H1 (cell line): ENCODE results near the gene COA5. TPM values are rescaled to one million over a fixed set of nuclear protein-coding genes. Genes with fewer than 3 reads are reported as not detected.

Experiments used
- RAD21 ChIP-seq, 2 experiments: IDR thresholded peaks in 1 of 2; conservative IDR thresholded peaks in 1 of 2; 2 replicates each; pipeline ENCODE4 v1.6.1; 2011; ENCODE audit warnings: low read depth in 2 of 2, low read length in 2 of 2, improper control_type of control experiment in 1 of 2, inconsistent platforms in 1 of 2, mild to moderate bottlenecking in 1 of 2, moderate library complexity in 1 of 2
- SP4 ChIP-seq: IDR thresholded peaks from 2 replicates; pipeline ENCODE4 v1.6.1; 2012; ENCODE audit warnings: low read length, inconsistent platforms
- SRF ChIP-seq: IDR thresholded peaks from 2 replicates; pipeline ENCODE4 v1.6.1; 2011; ENCODE audit warnings: mild to moderate bottlenecking, low read depth, low read length, moderate library complexity
- TAF1 ChIP-seq: IDR thresholded peaks from 2 replicates; pipeline ENCODE4 v1.6.1; 2011; ENCODE audit warnings: mild to moderate bottlenecking, low read depth, low read length
- polyA plus RNA-seq, 7 experiments: library from polyadenylated mRNA; depleted of rRNA in 3 of 7; stranded (reverse) in 5 of 7; unstranded in 2 of 7; fragments of >200 nt in 5 of 7; fragments of 200-250 nt in 2 of 7; gene quantifications; 1 replicate in 5 of 7; 2 replicates in 1 of 7; 4 replicates in 1 of 7; pipeline versions ENCODE4 v1.2.1 to v1.2.3, GENCODE V29; 2011 to 2013; ENCODE audit warnings: missing spikeins in 2 of 7, mixed read lengths in 2 of 7
- total RNA-seq: library from RNA; stranded (reverse); fragmentation: NEBNext Ultra II Directional; extraction: Animal tissue kit (Norgen Biotek cat#: 25700); gene quantifications from 2 replicates; pipeline ENCODE4 v1.2.1, GENCODE V29; 2021

Gene COA5
- total and polyA plus RNA-seq, 2 of the 8 experiments (the other 6 are each of a cell fraction or from before 2014, with no cell fraction given), result 20.3 to 24.7 TPM

DNA sequence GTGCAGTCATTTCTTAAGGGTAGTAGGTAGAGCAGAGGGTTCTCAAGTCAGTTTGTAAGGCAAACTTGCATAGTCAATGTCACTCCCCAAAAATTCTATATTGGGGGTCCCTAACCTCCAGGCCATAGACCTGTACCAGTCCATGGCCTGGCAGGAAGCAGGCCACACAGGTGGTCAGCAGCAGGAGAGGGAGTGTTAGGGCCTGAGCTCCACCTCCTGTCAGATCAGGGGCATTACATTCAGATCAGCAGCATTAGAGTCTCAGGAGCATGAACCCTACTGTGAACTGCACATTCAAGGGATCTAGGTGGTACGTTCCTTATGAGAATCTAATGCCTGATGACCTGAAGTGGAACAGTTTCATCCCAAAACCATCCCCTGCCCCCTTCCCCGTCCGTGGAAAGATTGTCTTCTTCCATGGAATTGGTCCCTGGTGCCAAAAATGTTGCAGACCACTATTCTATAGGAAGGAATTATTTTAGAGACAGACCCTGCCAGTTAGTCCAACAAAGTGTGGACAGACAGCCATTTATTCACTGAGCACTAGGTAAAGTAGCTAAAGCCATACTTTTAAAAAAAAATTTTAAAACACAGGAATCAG is 6.7 kb downstream of the COA5 start (continued):
- TF ChIP-seq RAD21 (IDR thresholded peaks at IDR 0.05 in 1 of 2, conservative IDR thresholded peaks at IDR 0.05 in 1 of 2; ENCODE audit: low read depth in 2 of 2, low read length in 2 of 2) (peak; percentile 74 to 82), SRF (no peak), SP4 (no peak), TAF1 (no peak)
